Parathyroid adenoma (tissue), 2 donors: ENCODE measurements around the gene ZNF501.
A peak's percentile ranks its signal among the peaks of the same experiment; 100 is the strongest.

ENCODE experiments used
- H2AFZ ChIP-seq: fragments of 300-600 bp; sonication (generic); one replicate; pipeline ENCODE4 v1.7.0; 2017; ENCODE audit warnings: antibody characterized with exemption, mild to moderate bottlenecking
- H3K27ac ChIP-seq: fragments of 300-600 bp; sonication (generic); one replicate; pipeline ENCODE4 v1.7.0; 2017
- H3K27me3 ChIP-seq: fragments of 300-600 bp; sonication (generic); one replicate; pipeline ENCODE4 v1.7.0; 2017; ENCODE audit warnings: low read length; ENCODE audit not compliant: control insufficient read depth, insufficient read depth
- H3K36me3 ChIP-seq: fragments of 300-600 bp; sonication (generic); one replicate; pipeline ENCODE4 v1.7.0; 2017; ENCODE audit warnings: low read length; ENCODE audit not compliant: control insufficient read depth, insufficient read depth
- H3K4me1 ChIP-seq: fragments of 300-600 bp; sonication (generic); one replicate; pipeline ENCODE4 v1.7.0; 2017; ENCODE audit warnings: control low read depth
- H3K4me2 ChIP-seq: fragments of 300-600 bp; sonication (generic); one replicate; pipeline ENCODE4 v1.7.0; 2017; ENCODE audit warnings: low read length
- H3K4me3 ChIP-seq: fragments of 300-600 bp; sonication (generic); one replicate; pipeline ENCODE4 v1.7.0; 2017; ENCODE audit warnings: low read depth, low read length
- H3K79me2 ChIP-seq: fragments of 300-600 bp; sonication (generic); one replicate; pipeline ENCODE4 v1.7.0; 2017; ENCODE audit warnings: control low read depth
- H3K9ac ChIP-seq: fragments of 300-600 bp; sonication (generic); one replicate; pipeline ENCODE4 v1.7.0; 2017; ENCODE audit warnings: mild to moderate bottlenecking
- H3K9me3 ChIP-seq: fragments of 300-600 bp; sonication (generic); one replicate; pipeline ENCODE4 v1.7.0; 2017; ENCODE audit warnings: low read length; ENCODE audit not compliant: control insufficient read depth
- TF ChIP-seq, protein P1 (sequence below): fragments of 300-600 bp; sonication (generic); IDR thresholded peaks from one replicate; pipeline ENCODE4 v1.7.0; 2017; ENCODE audit warnings: antibody characterized with exemption, mild to moderate bottlenecking
- donor health status: primary hyperparathyroidism.

ZNF501 gene

GRCh38 chr3:44762690-44763089 is 33.3 kb downstream of the ZNF501 start:
- H3K9ac ChIP-seq = no peak overlapping the region
- no peak overlapping the region for H3K4me3 ChIP-seq
- no peaks in the 10 kb centered on the region for H3K36me3 ChIP-seq
- H3K4me1 ChIP-seq = peaks cover 8% of the 10 kb centered on the region
- H3K27ac ChIP-seq = no peak overlapping the region
- peaks cover 10% of the 10 kb centered on the region for H3K79me2 ChIP-seq
- peak overlapping the region; percentile 90 for H2AFZ ChIP-seq
- no peaks in the 10 kb centered on the region for H3K27me3 ChIP-seq
- TF ChIP-seq, protein P1, sequence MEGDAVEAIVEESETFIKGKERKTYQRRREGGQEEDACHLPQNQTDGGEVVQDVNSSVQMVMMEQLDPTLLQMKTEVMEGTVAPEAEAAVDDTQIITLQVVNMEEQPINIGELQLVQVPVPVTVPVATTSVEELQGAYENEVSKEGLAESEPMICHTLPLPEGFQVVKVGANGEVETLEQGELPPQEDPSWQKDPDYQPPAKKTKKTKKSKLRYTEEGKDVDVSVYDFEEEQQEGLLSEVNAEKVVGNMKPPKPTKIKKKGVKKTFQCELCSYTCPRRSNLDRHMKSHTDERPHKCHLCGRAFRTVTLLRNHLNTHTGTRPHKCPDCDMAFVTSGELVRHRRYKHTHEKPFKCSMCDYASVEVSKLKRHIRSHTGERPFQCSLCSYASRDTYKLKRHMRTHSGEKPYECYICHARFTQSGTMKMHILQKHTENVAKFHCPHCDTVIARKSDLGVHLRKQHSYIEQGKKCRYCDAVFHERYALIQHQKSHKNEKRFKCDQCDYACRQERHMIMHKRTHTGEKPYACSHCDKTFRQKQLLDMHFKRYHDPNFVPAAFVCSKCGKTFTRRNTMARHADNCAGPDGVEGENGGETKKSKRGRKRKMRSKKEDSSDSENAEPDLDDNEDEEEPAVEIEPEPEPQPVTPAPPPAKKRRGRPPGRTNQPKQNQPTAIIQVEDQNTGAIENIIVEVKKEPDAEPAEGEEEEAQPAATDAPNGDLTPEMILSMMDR = no peak
- no peak overlapping the region for H3K4me2 ChIP-seq
- no peaks in the 10 kb centered on the region for H3K9me3 ChIP-seq

GRCh38 chr3:44764248-44764647 is 34.8 kb downstream of the ZNF501 start:
- Histone ChIP-seq H3K4me1 (peaks cover 8% of the 10 kb centered on the region), H3K79me2 (peaks cover 10% of the 10 kb centered on the region), H3K4me3 (no peak overlapping the region), H3K36me3 (no peaks in the 10 kb centered on the region), H3K27me3 (no peaks in the 10 kb centered on the region), H3K9me3 (no peaks in the 10 kb centered on the region), H3K27ac (no peak overlapping the region), H3K4me2 (no peak overlapping the region), H2AFZ (no peak overlapping the region), H3K9ac (no peak overlapping the region)
- TF ChIP-seq, protein P1 = no peak

GRCh38 chr3:44771424-44772098 is 42.1 kb downstream of the ZNF501 start:
- H3K4me1 ChIP-seq = no peaks in the 10 kb centered on the region
- H3K9ac ChIP-seq = no peak overlapping the region
- no peaks in the 10 kb centered on the region for H3K27me3 ChIP-seq
- no peak overlapping the region for H2AFZ ChIP-seq
- no peaks in the 10 kb centered on the region for H3K79me2 ChIP-seq
- TF ChIP-seq, protein P1 = no peak
- no peaks in the 10 kb centered on the region for H3K36me3 ChIP-seq
- no peaks in the 10 kb centered on the region for H3K9me3 ChIP-seq
- no peak overlapping the region for H3K27ac ChIP-seq
- no peak overlapping the region for H3K4me2 ChIP-seq
- H3K4me3 ChIP-seq = no peak overlapping the region

DNA sequence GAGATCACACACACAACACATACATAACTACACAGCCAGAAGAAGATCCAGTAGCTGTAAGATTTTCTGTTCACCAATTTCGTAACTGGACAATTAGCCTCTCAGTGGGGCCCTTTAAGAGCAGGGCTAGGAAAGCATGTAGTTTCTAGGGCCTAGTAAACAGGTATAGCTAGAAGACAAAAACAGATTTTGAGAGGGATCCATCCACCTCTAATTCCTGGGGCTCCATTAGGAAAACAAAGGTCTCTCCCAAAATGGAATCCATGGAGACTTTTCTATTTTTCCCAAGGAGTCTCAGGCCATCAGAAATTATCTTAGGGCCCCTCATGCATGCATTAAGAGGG is 42.6 kb downstream of the ZNF501 start:
- no peak overlapping the region for H3K9ac ChIP-seq
- H3K79me2 ChIP-seq = no peaks in the 10 kb centered on the region
- H3K36me3 ChIP-seq = no peaks in the 10 kb centered on the region
- H3K27ac ChIP-seq = no peak overlapping the region
- TF ChIP-seq, protein P1 = no peak
- no peaks in the 10 kb centered on the region for H3K4me1 ChIP-seq
- H3K4me2 ChIP-seq = no peak overlapping the region
- no peak overlapping the region for H3K4me3 ChIP-seq
- H2AFZ ChIP-seq = no peak overlapping the region
- no peaks in the 10 kb centered on the region for H3K27me3 ChIP-seq
- H3K9me3 ChIP-seq = no peaks in the 10 kb centered on the region

DNA sequence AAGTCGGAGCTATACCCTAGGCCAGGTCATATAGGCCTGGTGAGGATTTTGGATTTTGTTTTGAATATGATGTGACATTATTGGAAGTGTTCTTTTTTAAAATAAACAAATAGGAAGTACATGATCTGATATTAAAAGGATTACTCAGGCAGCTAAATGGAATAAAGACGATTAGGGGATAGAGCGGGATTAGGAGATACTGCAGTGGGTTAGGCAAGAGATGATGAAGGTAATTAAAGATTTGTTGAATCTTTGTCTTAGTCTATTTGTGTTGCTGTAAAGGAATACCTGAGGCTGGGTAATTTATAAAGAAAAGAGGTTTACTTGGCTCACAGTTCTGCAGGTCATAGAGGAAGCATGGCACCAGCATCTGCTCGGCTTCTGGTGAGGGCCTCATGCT is 53.5 kb downstream of the ZNF501 start:
- no peaks in the 10 kb centered on the region for H3K36me3 ChIP-seq
- TF ChIP-seq, protein P1 = no peak
- H3K79me2 ChIP-seq = no peaks in the 10 kb centered on the region
- H3K4me1 ChIP-seq = no peaks in the 10 kb centered on the region
- H3K4me2 ChIP-seq = no peak overlapping the region
- no peak overlapping the region for H3K27ac ChIP-seq
- H3K27me3 ChIP-seq = no peaks in the 10 kb centered on the region
- H3K9ac ChIP-seq = no peak overlapping the region
- no peak overlapping the region for H2AFZ ChIP-seq
- no peaks in the 10 kb centered on the region for H3K9me3 ChIP-seq
- H3K4me3 ChIP-seq = no peak overlapping the region
